Thoracic aorta (tissue), 2 donors: Measurements from ENCODE around the gene WNK1. TPM values are rescaled to one million over a fixed set of nuclear protein-coding genes. Genes with fewer than 3 reads are reported as not detected.

Experiments used
- ATAC-seq: fragments of 150-250 bp; one replicate; pipeline ENCODE4 v1.8.0; 2017; ENCODE audit warnings: low read depth; ENCODE audit not compliant: insufficient number of reproducible peaks, low FRiP score
- DNase-seq: peaks from one replicate; pipeline ENCODE4 v3.0.0-alpha.2; 2020; ENCODE audit warnings: low spot score
- H3K27ac ChIP-seq, 2 donors: fragments of 200-600 bp; sonication (generic); 1 replicate in 1 of 2; 2 replicates in 1 of 2; pipeline ENCODE4 v1.5.1; 2016; ENCODE audit warnings: mild to moderate bottlenecking in 2 of 2, moderate library complexity in 2 of 2
- H3K27me3 ChIP-seq: fragments of 200-600 bp; sonication (generic); replicated peaks from 2 replicates; pipeline ENCODE4 v1.6.0; 2016; ENCODE audit warnings: mild to moderate bottlenecking; ENCODE audit not compliant: insufficient read depth
- H3K36me3 ChIP-seq: fragments of 200-600 bp; sonication (generic); one replicate; pipeline ENCODE4 v1.5.1; 2016
- H3K4me1 ChIP-seq, 2 donors: fragments of 200-600 bp; sonication (generic); 1 replicate in 1 of 2; 2 replicates in 1 of 2; pipeline versions ENCODE4 v1.5.1 to v1.6.0; 2016; ENCODE audit warnings: low read depth in 2 of 2, mild to moderate bottlenecking in 1 of 2; ENCODE audit not compliant: control insufficient read depth in 1 of 2
- H3K4me3 ChIP-seq: fragments of 200-600 bp; sonication (generic); 2 replicates; pipeline ENCODE4 v1.5.1; 2016; ENCODE audit warnings: mild to moderate bottlenecking
- H3K9me3 ChIP-seq: fragments of 200-600 bp; sonication (generic); 2 replicates; pipeline ENCODE4 v1.5.1; 2016
- total RNA-seq, 2 donors: library from RNA; depleted of rRNA; stranded (reverse); fragments of >200 nt; gene quantifications; one replicate each; pipeline versions ENCODE4 v1.1.0 to v1.2.3, GENCODE V29; 2016
- TF ChIP-seq, protein P1 (sequence below): fragments of 200-600 bp; sonication (generic); IDR thresholded peaks from one replicate; pipeline ENCODE4 v1.5.1; 2019; ENCODE audit warnings: antibody characterized with exemption

WNK1 gene
- total RNA-seq, 2 donors from 2014 or later, result 191 to 197 TPM

DNA sequence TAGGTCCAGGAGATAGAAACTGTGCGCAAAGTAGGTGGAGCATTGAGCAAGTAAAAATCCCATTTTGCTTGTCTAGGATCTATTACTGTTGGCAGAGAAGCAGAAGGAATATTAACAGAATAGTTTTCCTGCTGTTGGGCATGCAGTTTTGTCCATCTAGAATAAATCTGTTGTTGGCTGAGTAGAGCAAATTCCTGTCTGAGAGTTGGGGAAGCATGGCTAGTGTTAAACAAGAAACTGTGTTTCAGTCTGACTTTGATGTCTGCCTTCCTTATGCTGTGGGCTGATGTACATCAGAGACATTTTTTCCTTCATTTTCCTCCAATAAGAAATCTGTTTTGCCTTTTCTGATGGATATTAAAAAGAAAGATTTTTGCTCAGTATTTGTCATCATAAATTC lies 99.0 kb downstream of the WNK1 start:
- Histone ChIP-seq H3K4me1 (peaks cover 22 to 59% of the 10 kb centered on the region in 2 donors), H3K4me3 (peak overlapping the region; percentile 53), H3K27me3 (no peaks in the 10 kb centered on the region), H3K9me3 (no peaks in the 10 kb centered on the region), H3K36me3 (no peaks in the 10 kb centered on the region), H3K27ac (peak overlapping the region; percentile 37 to 53)
- no peak for ATAC-seq
- TF ChIP-seq, protein P1, sequence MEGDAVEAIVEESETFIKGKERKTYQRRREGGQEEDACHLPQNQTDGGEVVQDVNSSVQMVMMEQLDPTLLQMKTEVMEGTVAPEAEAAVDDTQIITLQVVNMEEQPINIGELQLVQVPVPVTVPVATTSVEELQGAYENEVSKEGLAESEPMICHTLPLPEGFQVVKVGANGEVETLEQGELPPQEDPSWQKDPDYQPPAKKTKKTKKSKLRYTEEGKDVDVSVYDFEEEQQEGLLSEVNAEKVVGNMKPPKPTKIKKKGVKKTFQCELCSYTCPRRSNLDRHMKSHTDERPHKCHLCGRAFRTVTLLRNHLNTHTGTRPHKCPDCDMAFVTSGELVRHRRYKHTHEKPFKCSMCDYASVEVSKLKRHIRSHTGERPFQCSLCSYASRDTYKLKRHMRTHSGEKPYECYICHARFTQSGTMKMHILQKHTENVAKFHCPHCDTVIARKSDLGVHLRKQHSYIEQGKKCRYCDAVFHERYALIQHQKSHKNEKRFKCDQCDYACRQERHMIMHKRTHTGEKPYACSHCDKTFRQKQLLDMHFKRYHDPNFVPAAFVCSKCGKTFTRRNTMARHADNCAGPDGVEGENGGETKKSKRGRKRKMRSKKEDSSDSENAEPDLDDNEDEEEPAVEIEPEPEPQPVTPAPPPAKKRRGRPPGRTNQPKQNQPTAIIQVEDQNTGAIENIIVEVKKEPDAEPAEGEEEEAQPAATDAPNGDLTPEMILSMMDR, result no peak
- no peak for DNase-seq

- peak; percentile 60 for ATAC-seq
Observed at GRCh38 chr12:851913-852312, 99.5 kb downstream of the WNK1 start.

DNA sequence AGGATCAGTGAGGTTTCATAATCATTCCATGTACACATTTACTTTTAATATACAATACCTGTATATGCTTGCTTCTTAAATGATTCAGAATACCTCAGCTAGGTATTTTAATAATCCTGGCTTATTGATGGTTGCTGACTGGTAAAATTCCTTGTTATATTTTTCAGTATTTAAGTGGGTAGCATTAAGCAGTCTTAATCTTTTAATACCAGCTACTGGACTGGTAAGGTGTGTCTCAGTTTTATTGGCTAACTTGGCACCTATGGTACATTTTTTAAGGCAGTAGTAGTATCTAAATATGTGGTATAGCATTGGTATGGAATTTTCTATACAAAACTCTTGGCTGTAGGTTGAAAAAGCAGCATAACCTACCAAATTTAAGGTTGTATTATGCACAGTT lies 100.5 kb downstream of the WNK1 start:
- Histone ChIP-seq H3K9me3 (no peaks in the 10 kb centered on the region), H3K4me3 (no peak overlapping the region), H3K36me3 (no peaks in the 10 kb centered on the region), H3K27ac (no peak overlapping the region), H3K4me1 (peaks cover 33 to 67% of the 10 kb centered on the region in 2 donors), H3K27me3 (no peaks in the 10 kb centered on the region)
- TF ChIP-seq, protein P1, result no peak
- DNase-seq, result no peak
- ATAC-seq, result no peak

More at GRCh38 chr12:851913-852312, 99.5 kb downstream of the WNK1 start:
- TF ChIP-seq, protein P1, result no peak
- no peaks in the 10 kb centered on the region for H3K27me3 ChIP-seq
- peak overlapping the region; percentile 53 for H3K4me3 ChIP-seq
- peak overlapping the region; percentile 37 to 53 for H3K27ac ChIP-seq
- peaks cover 27 to 65% of the 10 kb centered on the region in 2 donors for H3K4me1 ChIP-seq
- no peaks in the 10 kb centered on the region for H3K36me3 ChIP-seq
- DNase-seq, result no peak
- no peaks in the 10 kb centered on the region for H3K9me3 ChIP-seq

- Histone ChIP-seq H3K4me1 (peaks cover 13 to 48% of the 10 kb centered on the region in 2 donors), H3K4me3 (no peak overlapping the region), H3K36me3 (peaks cover 23% of the 10 kb centered on the region), H3K27me3 (no peaks in the 10 kb centered on the region), H3K9me3 (no peaks in the 10 kb centered on the region), H3K27ac (no peak overlapping the region)
- DNase-seq (no peak), ATAC-seq (no peak)
- TF ChIP-seq, protein P1, result no peak
Observed at GRCh38 chr12:857611-858010, 105.2 kb downstream of the WNK1 start.

DNA sequence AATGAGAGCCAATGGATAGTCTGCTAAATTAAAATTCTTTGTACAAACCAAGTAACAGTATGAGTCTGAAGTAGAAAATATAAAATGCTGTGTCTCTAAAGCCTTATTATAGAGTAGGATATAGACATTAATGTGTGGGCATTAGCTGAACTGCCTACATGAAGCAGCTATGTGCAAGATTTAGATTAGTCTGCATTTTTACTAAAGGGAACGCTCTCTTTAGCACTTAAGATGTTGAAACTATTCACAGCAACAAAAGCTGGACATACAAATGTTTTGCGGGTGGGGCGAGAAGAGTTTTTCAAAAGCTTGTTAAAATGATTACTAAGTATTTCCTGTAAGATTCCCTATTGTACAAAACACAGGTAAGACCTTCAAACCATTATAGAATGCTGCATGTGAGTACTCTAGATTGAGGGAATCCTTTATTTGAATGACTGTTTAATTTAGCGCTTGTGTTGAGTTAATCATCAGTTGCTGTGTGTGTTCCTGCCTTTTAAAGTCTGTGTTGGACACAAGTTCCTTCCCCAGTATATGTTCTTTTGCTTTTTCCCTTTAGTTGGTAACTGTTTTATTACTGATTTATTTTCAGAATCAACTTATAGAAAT lies 110.0 kb downstream of the WNK1 start:
- TF ChIP-seq, protein P1, result no peak
- DNase-seq (no peak), ATAC-seq (no peak)
- Histone ChIP-seq H3K4me3 (no peak overlapping the region), H3K36me3 (peaks cover 29% of the 10 kb centered on the region), H3K27ac (no peak overlapping the region), H3K4me1 (peaks cover 2 to 12% of the 10 kb centered on the region in 2 donors), H3K27me3 (no peaks in the 10 kb centered on the region), H3K9me3 (no peaks in the 10 kb centered on the region)
